GM15510 (cell line): ENCODE data around the gene KRTAP5-2.

Source experiments
- POLR2A ChIP-seq: IDR thresholded peaks from 3 replicates; pipeline ENCODE4 v1.6.1; 2011; ENCODE audit warnings: borderline replicate concordance; ENCODE audit not compliant: insufficient read length; ENCODE audit errors: extremely low read depth

The KRTAP5-2 gene

DNA sequence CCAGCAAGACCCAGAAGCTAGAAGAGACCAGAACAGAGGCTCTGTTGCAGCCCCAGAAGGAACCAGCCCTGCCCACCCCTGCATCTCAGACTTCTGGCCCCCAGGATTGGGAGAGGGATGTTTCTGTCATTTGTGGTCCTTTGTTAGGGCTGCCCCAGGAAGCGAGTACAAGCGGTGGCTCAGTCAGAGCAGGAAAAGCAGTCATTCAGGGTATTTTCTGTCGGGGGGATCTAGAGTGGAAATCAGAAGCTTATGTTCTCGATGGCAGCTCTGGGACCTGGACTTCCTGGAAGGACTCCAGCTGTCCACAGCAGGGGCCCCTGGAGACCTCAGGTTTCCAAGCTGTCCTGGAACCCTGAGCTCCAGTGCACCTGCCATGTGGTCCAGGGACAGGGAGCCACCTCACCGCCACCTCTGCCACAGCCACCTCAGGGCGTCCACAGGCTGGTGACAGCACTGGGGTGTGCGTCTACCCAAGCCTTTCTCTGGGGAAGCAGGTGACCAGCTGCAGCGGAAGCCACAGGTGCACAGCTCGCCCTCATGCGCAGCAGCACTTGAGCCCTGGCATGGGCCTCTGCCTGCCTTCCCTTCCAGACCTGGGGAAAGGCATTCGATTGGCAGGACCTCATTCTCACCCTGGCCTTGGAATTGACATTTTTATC is 34.1 kb upstream of the KRTAP5-2 start:
- no peak for TF ChIP-seq POLR2A

DNA sequence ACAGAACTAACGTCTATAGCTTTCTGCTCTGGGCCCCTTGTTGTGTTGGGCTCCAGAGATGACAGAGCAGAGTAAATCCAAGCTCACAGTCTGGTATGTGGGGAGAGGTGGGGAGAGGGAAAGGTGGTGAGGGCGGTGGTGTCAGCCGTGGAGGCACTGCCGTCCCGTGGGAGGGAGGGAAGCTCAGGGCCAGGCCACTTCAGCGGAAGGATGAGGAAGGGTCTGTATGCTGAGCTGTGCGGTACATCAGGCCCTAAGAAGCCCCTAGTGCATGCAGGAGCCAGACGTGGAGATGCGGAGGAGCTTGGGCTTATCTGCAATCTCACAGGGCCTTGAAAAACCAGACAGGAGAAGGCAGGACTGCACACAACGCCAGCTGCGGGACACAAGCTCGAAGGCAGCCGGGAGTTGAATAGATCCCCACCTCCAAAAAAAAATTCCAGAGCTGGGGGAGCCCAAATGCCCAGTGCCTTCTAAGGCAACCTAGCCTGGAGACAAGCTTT is 33.0 kb upstream of the KRTAP5-2 start:
- no peak for TF ChIP-seq POLR2A

DNA sequence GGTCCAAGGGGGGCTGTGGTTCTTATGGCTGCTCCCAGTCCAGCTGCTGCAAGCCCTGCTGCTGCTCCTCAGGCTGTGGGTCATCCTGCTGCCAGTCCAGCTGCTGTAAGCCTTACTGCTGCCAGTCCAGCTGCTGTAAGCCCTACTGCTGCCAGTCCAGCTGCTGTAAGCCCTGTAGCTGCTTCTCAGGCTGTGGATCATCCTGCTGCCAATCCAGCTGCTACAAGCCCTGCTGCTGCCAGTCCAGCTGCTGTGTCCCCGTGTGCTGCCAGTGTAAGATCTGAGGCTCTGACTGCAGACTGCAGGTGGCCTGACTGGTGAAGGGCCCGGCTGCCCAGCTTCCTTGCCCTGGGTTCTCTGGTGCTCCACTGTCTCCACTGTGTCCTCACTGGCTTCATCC is 32.2 kb upstream of the KRTAP5-2 start:
- TF ChIP-seq POLR2A = no peak

DNA sequence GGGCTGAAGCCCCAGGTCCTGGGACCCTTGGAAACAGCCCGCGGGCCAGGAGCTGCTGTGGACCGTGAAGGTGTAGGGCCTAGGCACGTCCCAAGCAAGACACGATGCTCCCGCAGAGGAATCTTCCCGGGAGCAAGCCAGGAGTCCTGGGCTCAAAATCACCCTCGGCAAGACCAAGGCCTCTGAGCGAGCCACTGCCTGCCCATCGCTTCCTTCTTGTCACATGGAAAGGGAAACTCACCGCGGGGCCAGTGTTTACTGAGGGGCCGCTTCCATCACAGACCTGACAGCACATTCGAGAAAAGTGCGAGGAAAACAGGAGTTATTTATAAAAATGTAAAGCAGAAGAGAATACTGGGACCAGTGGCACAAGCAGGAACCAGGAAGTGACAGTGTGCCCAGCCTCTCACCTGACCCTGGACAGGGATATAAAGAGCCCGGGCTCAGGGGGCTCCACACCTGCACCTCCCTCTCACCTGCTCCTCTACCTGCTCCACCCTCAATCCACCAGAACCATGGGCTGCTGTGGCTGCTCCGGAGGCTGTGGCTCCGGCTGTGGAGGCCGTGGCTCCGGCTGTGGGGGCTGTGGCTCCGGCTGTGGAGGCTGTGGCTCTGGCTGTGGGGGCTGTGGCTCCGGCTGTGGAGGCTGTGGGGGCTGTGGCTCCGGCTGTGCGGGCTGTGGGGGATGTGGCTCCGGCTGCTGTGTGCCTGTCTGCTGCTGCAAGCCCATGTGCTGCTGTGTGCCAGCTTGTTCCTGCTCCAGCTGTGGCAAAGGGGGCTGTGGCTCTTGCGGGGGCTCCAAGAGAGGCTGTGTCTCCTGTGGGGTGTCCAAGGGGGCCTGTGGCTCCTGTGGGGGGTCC is 31.5 kb upstream of the KRTAP5-2 start, which contains the start of gene KRTAP5-5:
Gene KRTAP5-5 (plus strand): TSS at position 450 of the 860 bp plus-strand sequence. CDS start 66 bp downstream, at position 516.
- TF ChIP-seq POLR2A = no peak

DNA sequence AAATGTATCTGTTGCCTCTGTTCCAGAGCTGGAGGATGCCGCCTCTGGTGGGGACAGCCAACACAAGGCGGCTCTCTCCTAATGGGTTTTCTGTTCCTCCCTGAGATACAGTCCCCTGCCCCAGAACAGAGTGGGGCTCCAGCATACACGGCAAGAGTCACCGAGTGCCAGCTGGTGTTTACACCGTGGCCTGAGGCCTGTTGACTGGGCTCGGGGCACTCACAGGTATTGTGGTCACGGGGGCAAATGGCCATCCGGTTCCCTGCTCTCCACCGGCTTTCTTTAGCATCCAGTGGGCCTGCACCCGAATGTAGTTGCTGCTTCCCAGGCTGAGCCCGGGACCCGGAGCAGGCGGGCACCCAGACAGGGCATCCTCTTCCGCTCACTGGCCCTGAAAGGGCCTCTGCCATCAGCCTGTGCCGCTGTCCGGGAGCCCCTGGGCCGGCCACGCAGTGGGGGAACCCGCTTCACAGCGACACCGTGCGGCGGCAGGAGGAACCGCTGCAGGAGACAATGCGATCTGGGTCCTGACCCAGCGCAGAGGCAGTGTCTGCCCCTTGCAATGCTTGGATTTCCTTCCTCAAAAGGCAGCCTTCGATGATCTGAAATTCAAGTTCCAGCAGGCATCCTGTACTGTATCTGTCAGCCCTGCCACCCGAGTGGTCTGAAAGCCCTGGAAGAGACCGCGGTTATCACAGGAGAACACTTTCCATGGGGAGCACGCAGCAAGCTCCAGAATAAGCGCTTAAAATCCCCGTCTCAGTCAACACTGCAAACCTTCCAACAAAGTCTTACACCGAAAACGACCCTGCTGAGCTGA is 30.6 kb upstream of the KRTAP5-2 start:
- TF ChIP-seq POLR2A = no peak

DNA sequence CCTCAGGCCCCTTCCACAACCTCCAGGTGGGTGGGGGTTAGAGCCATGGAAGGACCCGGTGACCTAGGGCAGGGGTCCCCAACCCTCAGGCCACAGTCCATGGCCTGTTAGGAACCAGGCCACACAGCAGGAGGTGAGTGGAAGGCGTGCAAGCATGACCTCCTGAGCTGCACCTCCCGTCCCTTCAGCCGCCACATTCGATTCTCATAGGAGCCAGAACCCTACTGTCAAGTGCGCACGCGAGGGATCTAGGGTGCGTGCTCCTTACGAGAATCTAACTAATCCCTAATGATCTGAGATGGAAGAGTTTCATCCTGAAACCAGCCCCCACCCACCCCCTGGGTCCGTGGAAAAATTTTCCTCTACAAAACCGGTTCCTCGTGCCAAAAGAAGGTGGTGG is 27.4 kb upstream of the KRTAP5-2 start:
- TF ChIP-seq POLR2A = no peak

DNA sequence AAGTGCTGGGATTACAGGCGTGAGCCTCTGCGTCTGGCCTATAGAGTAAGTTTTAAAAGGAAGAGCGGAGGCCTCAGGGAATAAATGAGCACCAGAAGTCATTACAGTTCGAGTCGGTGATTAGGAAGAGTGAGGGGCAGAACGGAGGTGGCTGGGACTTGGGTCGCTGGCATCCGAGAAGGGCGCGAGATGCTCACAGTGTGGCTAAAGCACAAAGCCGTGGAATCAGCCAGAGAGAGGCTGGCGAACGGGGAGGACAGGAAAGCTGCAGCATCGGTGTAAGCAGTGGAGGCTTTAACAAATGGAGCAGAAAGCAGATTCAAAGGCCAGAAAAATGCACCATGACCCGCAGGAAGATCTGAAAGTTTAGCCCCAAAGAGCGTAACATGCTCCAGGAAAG is 26.5 kb upstream of the KRTAP5-2 start:
- no peak for TF ChIP-seq POLR2A

DNA sequence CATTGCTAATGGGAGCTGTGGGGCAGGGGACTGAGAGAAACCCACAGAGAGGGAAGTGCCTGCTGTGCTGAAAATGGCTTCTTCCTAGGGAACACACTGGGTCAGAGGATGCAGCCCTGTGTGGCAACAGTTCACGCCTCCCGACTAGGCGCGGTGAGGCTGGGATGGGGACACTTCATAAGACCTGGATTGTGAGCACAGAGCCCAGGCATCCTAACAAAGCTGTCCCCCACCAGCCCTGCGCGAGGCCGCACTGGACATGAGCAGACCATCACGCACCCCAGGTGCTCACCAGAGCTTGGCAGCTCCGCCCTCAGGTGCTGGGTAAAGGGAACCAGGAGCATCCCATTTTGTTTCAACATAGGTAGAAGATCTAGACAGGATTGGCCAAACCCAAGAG is 25.6 kb upstream of the KRTAP5-2 start:
- no peak for TF ChIP-seq POLR2A

DNA sequence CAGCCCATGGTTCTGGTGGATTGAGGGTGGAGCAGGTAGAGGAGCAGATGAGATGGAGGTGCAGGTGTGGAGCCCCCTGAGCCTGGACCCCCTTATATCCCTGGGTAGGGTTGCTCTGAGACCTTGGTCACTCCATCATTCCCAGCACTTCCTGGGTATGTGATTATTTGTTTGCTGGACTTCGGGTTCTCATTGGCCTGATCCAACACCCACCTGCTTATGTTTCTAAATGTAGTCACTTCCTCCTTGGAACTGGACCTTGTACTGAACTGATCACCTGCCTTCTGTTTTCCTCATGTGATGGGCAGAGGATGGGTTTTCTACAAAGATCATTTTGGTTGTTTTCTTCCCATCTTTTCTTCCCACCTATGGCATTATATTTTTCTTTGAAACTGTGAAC is 24.0 kb upstream of the KRTAP5-2 start, which contains the start of gene KRTAP5-4:
Gene KRTAP5-4 (minus strand): TSS at position 53 of the 400 bp plus-strand sequence. CDS start 45 bp downstream, at position 8.
- no peak for TF ChIP-seq POLR2A

DNA sequence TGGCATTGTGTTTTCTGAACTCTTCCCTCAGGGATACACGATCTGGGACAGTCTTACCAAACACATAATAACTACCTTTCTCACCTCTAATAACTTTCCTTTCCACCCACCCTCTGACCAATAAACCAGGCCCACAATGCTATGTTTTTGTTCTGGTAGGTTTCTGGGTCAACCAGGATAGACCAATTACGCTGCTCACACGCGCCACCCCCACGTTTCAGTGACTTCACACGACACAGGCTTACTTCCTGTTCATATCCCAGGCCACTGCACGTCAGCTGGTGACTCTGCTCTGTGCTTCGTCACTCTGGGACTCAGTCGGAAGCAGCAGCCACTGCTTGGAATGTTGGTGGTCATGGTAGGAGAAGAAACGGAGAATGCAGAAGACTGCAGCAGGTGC is 21.4 kb upstream of the KRTAP5-2 start:
- TF ChIP-seq POLR2A = no peak

DNA sequence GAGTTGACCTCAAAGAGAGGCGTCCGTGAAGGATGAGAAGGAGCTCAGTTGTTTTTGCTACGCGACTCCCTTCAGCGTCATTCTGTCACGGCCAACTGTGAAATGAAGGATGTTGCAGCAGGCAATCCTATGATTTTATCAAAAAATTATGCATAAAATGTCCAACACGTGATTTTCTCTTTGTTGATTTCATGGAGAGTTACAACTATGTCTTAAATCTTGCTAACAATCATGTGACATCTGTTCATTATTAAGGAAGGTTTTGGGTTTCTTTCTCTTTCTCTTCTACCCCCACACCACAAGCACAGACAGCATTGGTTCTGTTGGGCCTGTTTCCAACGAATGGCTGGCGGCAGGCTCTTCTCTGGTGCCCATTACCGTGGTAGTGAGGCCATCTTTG is 20.1 kb upstream of the KRTAP5-2 start:
- TF ChIP-seq POLR2A = no peak

DNA sequence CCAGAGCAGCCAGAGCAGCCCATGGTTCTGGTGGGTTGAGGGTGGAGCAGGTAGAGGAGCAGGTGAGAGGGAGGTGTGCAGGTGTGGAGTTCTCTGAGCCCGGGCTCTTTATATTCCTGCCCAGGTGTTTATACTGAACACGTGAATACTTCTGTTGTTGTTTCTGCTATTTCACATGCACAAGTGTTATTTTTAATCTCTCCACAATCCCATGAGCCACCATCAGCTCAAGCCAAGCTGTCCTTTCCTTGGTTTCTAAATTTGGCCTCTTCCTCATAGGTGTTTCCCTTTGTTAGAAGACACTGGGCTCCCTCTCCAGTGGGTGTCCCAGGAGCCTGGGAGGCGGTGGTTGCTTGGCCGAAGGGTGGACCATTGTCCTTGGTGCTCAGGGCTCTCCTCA is 10.3 kb upstream of the KRTAP5-2 start, which contains the start of gene KRTAP5-3:
Gene KRTAP5-3 (minus strand): TSS at position 101 of the 400 bp plus-strand sequence. CDS start 78 bp downstream, at position 23.
- TF ChIP-seq POLR2A = no peak

DNA sequence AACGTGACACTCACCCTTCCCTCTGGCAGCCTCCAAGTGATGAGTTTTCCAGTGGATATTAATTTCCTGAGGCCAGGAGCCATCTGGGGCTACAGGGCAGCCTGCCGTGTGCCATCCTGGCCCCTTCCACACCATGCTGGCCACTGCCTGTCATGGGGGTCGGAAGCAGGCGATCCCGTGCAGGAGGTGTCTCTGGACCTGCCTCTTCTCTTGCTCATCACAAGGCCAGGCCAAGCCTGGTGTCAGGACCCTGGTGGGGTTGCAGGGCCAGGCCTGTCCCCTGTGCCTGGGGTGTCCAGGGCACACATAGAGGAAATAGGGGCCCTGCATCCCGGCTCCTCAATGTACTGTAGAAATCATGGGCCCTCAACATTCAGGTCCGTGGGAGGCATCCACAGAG is 6.6 kb upstream of the KRTAP5-2 start:
- no peak for TF ChIP-seq POLR2A

DNA sequence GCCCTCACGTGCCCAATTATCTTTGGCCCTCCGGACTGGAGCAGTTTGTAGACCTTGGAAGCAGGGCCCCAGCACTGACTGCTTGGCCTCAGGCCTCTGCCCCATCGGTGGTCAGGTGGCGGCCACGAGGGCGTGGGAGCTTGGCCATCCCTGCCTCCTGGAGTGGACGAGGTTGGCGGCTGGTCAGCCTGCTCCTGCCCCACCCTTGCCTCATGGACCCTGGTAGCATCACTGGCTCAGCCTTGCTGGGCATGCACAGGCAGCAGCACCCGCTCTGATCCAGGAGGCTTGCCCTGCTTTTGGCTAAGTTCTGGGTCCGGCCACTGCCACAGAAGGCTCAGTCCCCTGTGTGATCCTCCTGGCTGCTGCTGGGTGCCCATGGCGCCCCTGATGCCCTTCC is 6.1 kb upstream of the KRTAP5-2 start:
- no peak for TF ChIP-seq POLR2A
